B cell (primary cell): ENCODE results near the gene APH1B. TPM values are rescaled to one million over a fixed set of nuclear protein-coding genes. Genes with fewer than 3 reads are reported as not detected.

Experiments used
- ATAC-seq: fragments of 200-7000 bp; cut with Tn5 transposase; one replicate; pipeline ENCODE4 v1.10.0; 2021; ENCODE audit warnings: low read depth, mild to moderate bottlenecking, moderate number of reproducible peaks, moderate library complexity
- CTCF ChIA-PET: fragments of 350-600 bp; sonication (Branson Sonifier 250); formaldehyde crosslinking; loops from one replicate; lab custom pipeline; 2021; ENCODE audit warnings: antibody characterized with exemption, inconsistent platforms; lab: Charles Lee
- POLR2A ChIA-PET: fragments of 350-600 bp; sonication (Branson Sonifier 250); formaldehyde crosslinking; loops from one replicate; lab custom pipeline; 2021; ENCODE audit warnings: antibody characterized with exemption; lab: Charles Lee
- DNase-seq: peaks from one replicate; pipeline ENCODE4 v3.0.0; 2013
- H2AFZ ChIP-seq: 2 replicates; pipeline ENCODE4 v1.6.1; 2012; ENCODE audit warnings: mild to moderate bottlenecking, low read depth, low read length; ENCODE audit not compliant: insufficient read depth, poor library complexity, severe bottlenecking
- H3K27ac ChIP-seq, 2 donors: 1 replicate in 1 of 2; 2 replicates in 1 of 2; pipeline ENCODE4 v1.5.1; 2012 to 2013; ENCODE audit warnings: low read length in 2 of 2, mild to moderate bottlenecking in 2 of 2, moderate library complexity in 1 of 2
- H3K27me3 ChIP-seq, 4 experiments: fragments of 200-600 bp in 1 of 4; sonication (generic) in 1 of 4; replicated peaks in 1 of 4; 1 replicate in 2 of 4; 2 replicates in 2 of 4; pipeline versions ENCODE4 v1.6.1 to v1.7.0; 2013 to 2016; ENCODE audit warnings: low read length in 3 of 4, mild to moderate bottlenecking in 2 of 4, mixed read lengths in 1 of 4, moderate library complexity in 1 of 4; ENCODE audit not compliant: insufficient read depth in 4 of 4, control insufficient read depth in 3 of 4; ENCODE audit errors: control extremely low read depth in 1 of 4
- H3K36me3 ChIP-seq, 2 experiments: replicated peaks in 1 of 2; 1 replicate in 1 of 2; 2 replicates in 1 of 2; pipeline versions ENCODE4 v1.6.1 to v1.7.1; 2013; ENCODE audit warnings: low read length in 1 of 2; ENCODE audit not compliant: insufficient read depth in 2 of 2, control insufficient read depth in 1 of 2; ENCODE audit errors: control extremely low read depth in 1 of 2, extremely low read depth in 1 of 2
- H3K4me1 ChIP-seq, 2 donors: fragments of 200-600 bp in 1 of 2; sonication (generic) in 1 of 2; 1 replicate in 1 of 2; 2 replicates in 1 of 2; pipeline versions ENCODE4 v1.5.1 to v1.6.1; 2013 to 2017; ENCODE audit warnings: low read length in 2 of 2; ENCODE audit not compliant: control insufficient read depth in 2 of 2, insufficient read depth in 2 of 2
- H3K4me2 ChIP-seq: replicated peaks from 2 replicates; pipeline ENCODE3; 2012; ENCODE audit warnings: mild to moderate bottlenecking, low read depth, low read length; ENCODE audit not compliant: poor library complexity, severe bottlenecking
- H3K4me3 ChIP-seq, 5 experiments: fragments of 200-600 bp in 1 of 5; sonication (generic) in 1 of 5; 1 replicate in 3 of 5; 2 replicates in 2 of 5; pipeline versions ENCODE4 v1.5.1 to v1.7.0; 2011 to 2016; ENCODE audit warnings: low read length in 4 of 5, mild to moderate bottlenecking in 4 of 5, low read depth in 2 of 5, control low read depth in 1 of 5, moderate library complexity in 1 of 5; ENCODE audit not compliant: insufficient read depth in 1 of 5; ENCODE audit errors: control extremely low read depth in 1 of 5, extremely low read depth in 1 of 5
- H3K79me2 ChIP-seq: fragments of 200-600 bp; sonication (generic); one replicate; pipeline ENCODE4 v1.6.0; 2016; ENCODE audit warnings: low read length; ENCODE audit not compliant: control insufficient read depth, insufficient read depth
- H3K9ac ChIP-seq: fragments of 200-600 bp; sonication (generic); 2 replicates; pipeline ENCODE4 v1.6.1; 2017; ENCODE audit warnings: mild to moderate bottlenecking, low read length, moderate library complexity
- H3K9me3 ChIP-seq, 3 donors: one replicate each; pipeline versions ENCODE4 v1.6.1 to v1.7.1; 2013; ENCODE audit warnings: low read length in 2 of 3; ENCODE audit not compliant: control insufficient read depth in 2 of 3, insufficient read depth in 1 of 3; ENCODE audit errors: control extremely low read depth in 1 of 3
- H4K20me1 ChIP-seq: 2 replicates; pipeline ENCODE4 v1.6.0; 2012; ENCODE audit warnings: mild to moderate bottlenecking, low read length; ENCODE audit not compliant: insufficient read depth, control insufficient read depth, poor library complexity, severe bottlenecking
- H3K27ac Mint-ChIP-seq: one replicate; pipeline ENCODE4 v1.8.0; 2021; ENCODE audit warnings: mixed read lengths
- H3K27me3 Mint-ChIP-seq: one replicate; pipeline ENCODE4 v1.8.0; 2021; ENCODE audit warnings: mixed read lengths
- H3K4me1 Mint-ChIP-seq: one replicate; pipeline ENCODE4 v1.8.0; 2021; ENCODE audit warnings: mixed read lengths
- H3K4me3 Mint-ChIP-seq: one replicate; pipeline ENCODE4 v1.8.0; 2021; ENCODE audit warnings: mixed read lengths
- H3K9me3 Mint-ChIP-seq: one replicate; pipeline ENCODE4 v1.8.0; 2022; ENCODE audit warnings: mixed read lengths; ENCODE audit not compliant: insufficient read depth
- EZH2 ChIP-seq: IDR thresholded peaks from 2 replicates; pipeline ENCODE4 v1.6.1; 2012; ENCODE audit warnings: borderline replicate concordance, low read depth, mild to moderate bottlenecking, moderate library complexity, low read length; ENCODE audit not compliant: insufficient read depth, poor library complexity, severe bottlenecking
- WGBS: methylation state at CpG from one replicate; pipeline ENCODE4 v1.1.5; 2013; ENCODE audit warnings: missing lambda C conversion rate; ENCODE audit not compliant: insufficient coverage; 5-methylcytosine and 5-hydroxymethylcytosine counted together
- intact Hi-C: fragments of 100-400 bp; cut with micrococcal nuclease; formaldehyde crosslinking; loops from one replicate; pipeline ENCODE4 v1.10.0; 2022
- polyA plus RNA-seq: library from polyadenylated mRNA; depleted of rRNA; stranded (reverse); fragments of >200 nt; gene quantifications from 2 replicates; pipeline ENCODE4 v1.2.3, GENCODE V29; 2012
- total RNA-seq, 2 donors: library from RNA; stranded (reverse); fragments of 120-200 nt in 1 of 2; gene quantifications; 1 replicate in 1 of 2; 2 replicates in 1 of 2; pipeline versions ENCODE4 v1.2.3 to v1.2.4, GENCODE V29; 2013 to 2022
- TF ChIP-seq, protein P1 (sequence below): fragments of 200-600 bp; IDR thresholded peaks from one replicate; pipeline ENCODE4 v1.8.0; 2022; ENCODE audit warnings: antibody characterized with exemption, mild to moderate bottlenecking

Gene APH1B
- total and polyA plus RNA-seq, 2 donors (not counting 1 experiment from before 2014, with no cell fraction given), result 7.6 to 45.2 TPM

DNA sequence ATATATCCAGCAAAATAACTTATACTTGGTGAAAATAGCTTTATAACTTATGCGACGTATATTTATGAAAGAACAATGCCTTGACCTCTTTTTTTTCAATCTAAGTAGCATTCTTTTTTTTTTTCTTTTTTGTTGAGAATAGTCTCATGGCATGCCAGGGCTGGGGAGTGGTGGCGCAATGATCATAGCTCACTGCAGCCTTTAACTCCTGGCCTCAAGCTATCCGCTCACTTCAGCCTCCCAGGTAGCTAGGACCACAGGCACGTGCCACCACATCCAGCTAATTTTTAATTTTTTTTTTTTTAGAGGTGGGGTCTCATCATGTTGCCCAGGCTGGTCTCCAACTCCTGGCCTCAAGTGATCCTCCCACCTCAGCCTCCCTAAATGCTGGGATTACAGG is 44.5 kb upstream of the APH1B start:
- DNase-seq, result no peak
- Histone ChIP-seq H3K27ac (peak overlapping the region in 1 of 2 donors; percentile 52), H3K9ac (no peak overlapping the region), H3K27me3 (no peaks in the 10 kb centered on the region), H3K4me2 (no peak overlapping the region), H3K4me1 (peaks cover 27 to 39% of the 10 kb centered on the region in 2 donors), H4K20me1 (peaks cover 69% of the 10 kb centered on the region), H3K79me2 (peaks cover 92% of the 10 kb centered on the region), H3K36me3 (peaks cover 0 to 10% of the 10 kb centered on the region in 2 experiments), H3K9me3 (no peaks in the 10 kb centered on the region), H3K4me3 (no peak overlapping the region), H2AFZ (no peak overlapping the region)
- no peak overlapping the region for H3K4me3 Mint-ChIP-seq
- H3K9me3 Mint-ChIP-seq, result peaks cover 4% of the 10 kb centered on the region
- TF ChIP-seq, protein P1, sequence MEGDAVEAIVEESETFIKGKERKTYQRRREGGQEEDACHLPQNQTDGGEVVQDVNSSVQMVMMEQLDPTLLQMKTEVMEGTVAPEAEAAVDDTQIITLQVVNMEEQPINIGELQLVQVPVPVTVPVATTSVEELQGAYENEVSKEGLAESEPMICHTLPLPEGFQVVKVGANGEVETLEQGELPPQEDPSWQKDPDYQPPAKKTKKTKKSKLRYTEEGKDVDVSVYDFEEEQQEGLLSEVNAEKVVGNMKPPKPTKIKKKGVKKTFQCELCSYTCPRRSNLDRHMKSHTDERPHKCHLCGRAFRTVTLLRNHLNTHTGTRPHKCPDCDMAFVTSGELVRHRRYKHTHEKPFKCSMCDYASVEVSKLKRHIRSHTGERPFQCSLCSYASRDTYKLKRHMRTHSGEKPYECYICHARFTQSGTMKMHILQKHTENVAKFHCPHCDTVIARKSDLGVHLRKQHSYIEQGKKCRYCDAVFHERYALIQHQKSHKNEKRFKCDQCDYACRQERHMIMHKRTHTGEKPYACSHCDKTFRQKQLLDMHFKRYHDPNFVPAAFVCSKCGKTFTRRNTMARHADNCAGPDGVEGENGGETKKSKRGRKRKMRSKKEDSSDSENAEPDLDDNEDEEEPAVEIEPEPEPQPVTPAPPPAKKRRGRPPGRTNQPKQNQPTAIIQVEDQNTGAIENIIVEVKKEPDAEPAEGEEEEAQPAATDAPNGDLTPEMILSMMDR, result no peak
- TF ChIP-seq EZH2, result no peak
- H3K4me1 Mint-ChIP-seq, result peaks cover 60% of the 10 kb centered on the region
- no CpG with 5 or more reads among the region's 5 CpGs for WGBS
- no peak overlapping the region for H3K27ac Mint-ChIP-seq
- H3K27me3 Mint-ChIP-seq, result no peaks in the 10 kb centered on the region
- CTCF ChIA-PET, result interaction anchor here (0.9 to 1.7 kb wide), 3 partner anchors 16 to 76 kb away, joined by 4 to 7 read pairs (median 6); partner anchors contain the start of gene RPS27L
- intact Hi-C loops, result loop anchor here (2.0 kb wide), 1 partner anchor 18 kb away; no protein-coding TSS in a partner anchor
- ATAC-seq, result no peak
- POLR2A ChIA-PET, result interaction anchor here (0.6 to 0.8 kb wide), 2 partner anchors 13 to 1299 kb away, joined by 3 to 4 read pairs; no protein-coding TSS in a partner anchor

DNA sequence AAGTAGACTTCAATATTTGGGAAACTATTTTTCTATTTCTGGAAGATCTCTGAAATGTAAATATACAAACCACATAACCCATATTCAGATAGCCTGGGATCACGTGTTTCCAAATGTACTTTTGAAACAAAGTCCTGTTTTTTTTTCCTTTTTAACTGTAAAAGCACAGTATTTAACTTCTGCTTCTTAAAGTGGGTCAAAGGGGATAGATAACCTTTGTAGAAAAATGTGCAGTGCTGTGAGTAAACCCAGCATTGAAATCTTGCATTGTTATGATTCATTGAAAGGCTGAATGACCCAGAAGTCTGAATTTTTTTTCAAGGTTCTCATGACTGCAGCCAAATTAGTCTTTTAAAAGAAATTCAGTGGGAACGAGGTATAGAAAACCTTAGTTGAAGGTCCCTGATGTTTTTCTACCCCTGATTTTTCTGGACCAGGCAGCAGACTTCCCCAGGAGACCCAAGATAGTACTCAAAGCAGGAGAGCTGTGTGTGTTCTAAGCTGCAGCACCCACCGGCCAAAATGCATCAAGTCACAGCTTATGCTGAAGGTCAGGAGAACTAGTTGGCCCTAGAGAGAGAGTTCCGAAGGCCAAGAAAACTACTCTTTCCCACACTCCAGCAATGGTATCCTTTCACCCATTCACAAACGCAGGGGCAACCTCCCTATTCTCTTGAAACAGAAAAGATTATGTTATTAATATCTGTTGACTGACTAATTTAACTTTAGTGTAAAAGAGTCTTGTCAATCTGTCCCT is 43.6 kb upstream of the APH1B start:
- Histone ChIP-seq H3K4me3 (no peak overlapping the region), H3K4me2 (peak overlapping the region; percentile 27), H3K27me3 (no peaks in the 10 kb centered on the region), H3K4me1 (peaks cover 34 to 42% of the 10 kb centered on the region in 2 donors), H3K27ac (peak overlapping the region in 1 of 2 donors; percentile 52), H3K36me3 (peaks cover 0 to 10% of the 10 kb centered on the region in 2 experiments), H3K9me3 (no peaks in the 10 kb centered on the region), H3K79me2 (peaks cover 92% of the 10 kb centered on the region), H2AFZ (no peak overlapping the region), H3K9ac (no peak overlapping the region), H4K20me1 (peaks cover 71% of the 10 kb centered on the region)
- intact Hi-C loops, result loop anchor here (2.0 kb wide), 1 partner anchor 19 kb away; no protein-coding TSS in a partner anchor
- H3K4me3 Mint-ChIP-seq, result no peak overlapping the region
- H3K27me3 Mint-ChIP-seq, result no peaks in the 10 kb centered on the region
- DNase-seq (no peak), ATAC-seq (no peak)
- peaks cover 60% of the 10 kb centered on the region for H3K4me1 Mint-ChIP-seq
- 40% methylated on average over 1 of the region's 5 CpGs for WGBS
- H3K9me3 Mint-ChIP-seq, result peaks cover 4% of the 10 kb centered on the region
- POLR2A ChIA-PET, result interaction anchor here (0.8 kb wide), 1 partner anchor 30 kb away, joined by 3 read pairs; no protein-coding TSS in a partner anchor
- TF ChIP-seq EZH2, result no peak
- TF ChIP-seq, protein P1, result no peak
- peak overlapping the region; percentile 27 for H3K27ac Mint-ChIP-seq
- CTCF ChIA-PET, result interaction anchor here (1.2 to 1.7 kb wide), 2 partner anchors 42 to 77 kb away, joined by 4 to 7 read pairs; partner anchors contain the start of gene RPS27L
